Stimulated activated CD4-positive, alpha-beta T cell treated with anti-CD3 and anti-CD28 coated beads, Interleukin-15, amount 100 ng/mL, for 1 hour (primary cell): ENCODE results near the gene MAPKBP1.

ENCODE experiments used
- DNase-seq, 2 donors: peaks; one replicate each; pipeline ENCODE4 v3.0.0-alpha.2; 2020; ENCODE audit warnings: low read depth in 1 of 2, low spot score in 1 of 2

The MAPKBP1 gene

GRCh38 chr15:41866263-41866703, 92.0 kb downstream of the MAPKBP1 start:
- DNase-seq, result no peak

- DNase-seq, result no peak
These were observed 92.7 kb downstream of the MAPKBP1 start for GRCh38 chr15:41866872-41867579.

GRCh38 chr15:41868321-41868720, 94.0 kb downstream of the MAPKBP1 start:
- DNase-seq, result no peak

GRCh38 chr15:41869770-41870688, 95.7 kb downstream of the MAPKBP1 start:
- DNase-seq, result no peak

- no peak for DNase-seq
These were observed 96.4 kb downstream of the MAPKBP1 start for GRCh38 chr15:41870689-41871081.

- no peak for DNase-seq
These were observed 97.1 kb downstream of the MAPKBP1 start for GRCh38 chr15:41871175-41871905.

- no peak for DNase-seq
These were observed 98.0 kb downstream of the MAPKBP1 start for GRCh38 chr15:41872166-41872747.

- no peak for DNase-seq
These were observed 99.4 kb downstream of the MAPKBP1 start for GRCh38 chr15:41873711-41874110.

GRCh38 chr15:41874736-41875135, 100.5 kb downstream of the MAPKBP1 start:
- DNase-seq, result no peak

- no peak for DNase-seq
These were observed 101.7 kb downstream of the MAPKBP1 start for GRCh38 chr15:41876007-41876406.

GRCh38 chr15:41876689-41877088, 102.4 kb downstream of the MAPKBP1 start:
- DNase-seq, result no peak
